Skeletal muscle tissue (tissue), 4 donors: ENCODE results near the gene SPZ1. TPM values are rescaled to one million over a fixed set of nuclear protein-coding genes. Genes with fewer than 3 reads are reported as not detected.
"Not testable (repeated sequence)": the region's sequence is repeated elsewhere in the genome, so short reads cannot be mapped to it uniquely, and the experiment has no call there.

ENCODE experiments used
- H3K27ac ChIP-seq: one replicate; pipeline ENCODE4 v1.7.0; 2013; ENCODE audit warnings: mild to moderate bottlenecking, low read depth, low read length, inconsistent platforms
- H3K27me3 ChIP-seq, 3 donors: one replicate each; pipeline ENCODE4 v1.7.0; 2013; ENCODE audit warnings: low read length in 3 of 3; ENCODE audit not compliant: control insufficient read depth in 3 of 3, insufficient read depth in 3 of 3
- H3K36me3 ChIP-seq, 3 donors: one replicate each; pipeline ENCODE4 v1.7.0; 2013; ENCODE audit warnings: low read length in 3 of 3; ENCODE audit not compliant: control insufficient read depth in 3 of 3, insufficient read depth in 3 of 3
- H3K4me1 ChIP-seq, 3 donors: one replicate each; pipeline ENCODE4 v1.7.0; 2013; ENCODE audit warnings: low read length in 3 of 3, mild to moderate bottlenecking in 3 of 3; ENCODE audit not compliant: control insufficient read depth in 3 of 3, insufficient read depth in 3 of 3
- H3K4me3 ChIP-seq, 3 donors: one replicate each; pipeline ENCODE4 v1.7.0; 2013; ENCODE audit warnings: low read length in 3 of 3
- H3K9ac ChIP-seq, 3 donors: one replicate each; pipeline ENCODE4 v1.7.0; 2013; ENCODE audit warnings: low read length in 3 of 3, mild to moderate bottlenecking in 3 of 3, moderate library complexity in 2 of 3, low read depth in 1 of 3
- H3K9me3 ChIP-seq, 3 donors: one replicate each; pipeline ENCODE4 v1.7.0; 2013; ENCODE audit warnings: low read length in 3 of 3; ENCODE audit not compliant: control insufficient read depth in 3 of 3
- total RNA-seq: library from RNA; depleted of rRNA; stranded (reverse); fragments of >200 nt; gene quantifications from one replicate; pipeline ENCODE4 v1.2.3, GENCODE V29; 2014
- donor health status: Osteomylitis.

The SPZ1 gene
- total RNA-seq, 1 donor from 2014 or later = not detected

DNA sequence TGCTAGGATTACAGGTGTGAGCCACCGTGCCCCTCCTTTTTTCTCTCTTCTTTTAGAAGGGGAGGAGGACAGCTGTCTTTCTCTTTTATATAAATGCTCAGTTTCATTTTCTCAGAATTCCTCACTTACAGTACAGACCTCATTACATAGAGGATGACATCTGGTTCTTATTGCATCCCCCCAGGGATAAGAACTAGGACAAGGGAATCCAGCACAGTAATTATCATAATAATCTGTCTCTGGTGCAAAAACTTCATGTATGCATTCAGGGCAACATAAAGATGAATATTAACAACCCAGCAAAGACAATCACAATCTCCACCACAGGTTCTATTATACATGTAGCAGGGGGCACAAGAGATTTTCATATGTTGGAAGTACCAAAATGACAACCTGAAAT is 5.1 kb downstream of the SPZ1 start:
- no peaks in the 10 kb centered on the region for H3K27me3 ChIP-seq
- H3K9me3 ChIP-seq = no peaks in the 10 kb centered on the region
- no peaks in the 10 kb centered on the region for H3K4me1 ChIP-seq
- H3K27ac ChIP-seq = no peak overlapping the region
- no peak overlapping the region for H3K4me3 ChIP-seq
- no peak overlapping the region for H3K9ac ChIP-seq
- no peaks in the 10 kb centered on the region for H3K36me3 ChIP-seq

DNA sequence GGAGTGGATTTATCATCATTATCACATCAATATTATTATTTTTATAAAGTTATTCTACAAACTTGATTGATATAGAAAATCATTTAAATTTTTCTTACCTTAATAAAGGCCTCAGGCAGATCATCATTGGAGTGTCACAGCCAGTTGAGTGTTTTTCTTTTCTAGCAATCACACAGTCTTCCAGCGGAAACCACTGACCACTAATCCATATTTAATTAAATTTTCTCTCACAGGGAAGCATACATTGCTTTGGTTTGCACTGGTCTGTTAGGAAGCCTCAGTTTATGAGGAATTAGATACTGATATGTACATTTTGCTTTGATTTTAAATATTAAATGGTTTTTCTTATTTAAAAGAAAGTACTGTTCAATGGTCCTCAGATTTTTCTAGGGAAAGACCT is 6.7 kb downstream of the SPZ1 start:
- no peak overlapping the region for H3K9ac ChIP-seq
- H3K27me3 ChIP-seq = no peaks in the 10 kb centered on the region
- H3K36me3 ChIP-seq = no peaks in the 10 kb centered on the region
- H3K27ac ChIP-seq = no peak overlapping the region
- no peaks in the 10 kb centered on the region for H3K9me3 ChIP-seq
- H3K4me1 ChIP-seq = no peaks in the 10 kb centered on the region
- H3K4me3 ChIP-seq = no peak overlapping the region

DNA sequence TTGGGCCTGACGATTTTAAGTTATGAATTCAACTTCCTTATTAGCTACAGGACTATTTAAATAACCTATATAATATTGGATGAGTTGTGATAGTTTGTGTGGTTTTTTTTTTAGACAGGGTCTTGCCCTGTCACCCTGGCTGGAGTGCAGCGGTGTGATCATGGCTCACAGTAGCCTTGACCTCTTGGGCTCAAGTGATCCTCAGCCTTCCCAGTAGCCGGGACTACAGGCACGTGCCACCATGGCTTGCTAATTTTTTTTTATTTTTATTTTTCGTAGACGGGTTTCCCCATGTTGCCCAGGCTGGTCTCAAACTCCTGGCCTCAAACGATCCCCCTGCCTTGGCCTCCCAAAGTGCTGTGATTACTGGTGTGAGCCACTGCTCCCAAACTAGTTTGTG is 17.6 kb downstream of the SPZ1 start:
- Histone ChIP-seq H3K27me3 (no peaks in the 10 kb centered on the region), H3K9me3 (no peaks in the 10 kb centered on the region), H3K9ac (no peak overlapping the region), H3K36me3 (no peaks in the 10 kb centered on the region), H3K27ac (no peak overlapping the region), H3K4me1 (no peaks in the 10 kb centered on the region), H3K4me3 (no peak overlapping the region)

DNA sequence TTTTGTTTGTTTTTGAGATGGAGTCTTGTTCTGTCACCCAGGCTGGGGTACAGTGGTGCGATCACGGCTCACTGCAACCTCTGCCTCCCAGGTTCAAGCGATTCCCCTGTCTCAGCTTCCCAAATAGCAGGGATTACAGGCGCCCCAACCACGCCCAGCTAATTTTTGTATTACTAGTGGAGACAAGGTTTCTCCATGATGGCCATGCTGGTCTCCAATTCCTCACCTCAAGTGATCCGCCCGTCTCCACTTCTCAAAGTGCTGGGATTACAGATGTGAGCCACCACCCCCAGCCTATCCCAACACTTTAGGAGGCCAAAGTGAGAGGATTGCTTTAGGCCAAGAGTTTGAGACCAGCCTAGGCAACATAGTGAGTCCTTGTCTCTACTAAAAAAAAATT is 19.3 kb downstream of the SPZ1 start:
- no peak overlapping the region for H3K9ac ChIP-seq
- H3K27me3 ChIP-seq = no peaks in the 10 kb centered on the region
- H3K36me3 ChIP-seq = no peaks in the 10 kb centered on the region
- no peaks in the 10 kb centered on the region for H3K4me1 ChIP-seq
- H3K27ac ChIP-seq = no peak overlapping the region
- no peaks in the 10 kb centered on the region for H3K9me3 ChIP-seq
- H3K4me3 ChIP-seq = no peak overlapping the region

DNA sequence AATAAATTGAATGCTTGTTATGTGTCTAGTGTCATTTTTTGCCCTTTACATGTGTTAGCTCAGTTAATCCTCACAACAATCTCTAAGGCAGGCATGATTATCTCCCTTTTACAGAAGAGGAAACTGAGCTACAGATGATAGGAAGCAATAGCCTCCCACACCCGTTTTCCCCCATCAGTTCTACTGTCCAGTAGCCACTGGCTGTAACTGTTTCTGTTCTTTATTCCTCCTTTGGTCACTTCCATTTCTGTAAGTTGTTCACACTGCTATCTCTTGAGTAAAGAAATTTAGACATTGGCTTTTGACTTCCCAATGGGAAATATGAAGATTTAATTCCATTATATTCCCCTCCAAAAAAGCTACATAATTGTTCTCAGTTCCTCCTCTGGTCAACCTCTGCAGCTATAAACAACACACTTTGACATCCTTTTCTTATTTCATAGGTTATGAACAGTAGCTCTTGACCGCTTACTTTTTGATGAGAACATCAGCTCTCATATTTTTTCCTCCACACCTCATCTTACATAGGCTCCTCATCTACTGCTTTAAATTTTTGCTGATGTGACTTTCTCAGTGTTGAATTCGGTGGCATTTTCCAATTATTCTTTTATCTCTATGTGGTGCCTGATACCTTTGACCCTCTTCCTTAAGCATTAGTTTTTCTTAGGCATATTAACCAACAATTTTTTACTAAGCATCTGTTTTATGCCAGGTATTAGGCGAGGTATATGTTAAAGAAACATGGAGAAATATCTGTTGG is 21.4 kb downstream of the SPZ1 start:
- H3K4me3 ChIP-seq = no peak overlapping the region
- no peak overlapping the region for H3K9ac ChIP-seq
- H3K36me3 ChIP-seq = no peaks in the 10 kb centered on the region
- H3K27ac ChIP-seq = no peak overlapping the region
- no peaks in the 10 kb centered on the region for H3K27me3 ChIP-seq
- H3K9me3 ChIP-seq = no peaks in the 10 kb centered on the region
- H3K4me1 ChIP-seq = no peaks in the 10 kb centered on the region

DNA sequence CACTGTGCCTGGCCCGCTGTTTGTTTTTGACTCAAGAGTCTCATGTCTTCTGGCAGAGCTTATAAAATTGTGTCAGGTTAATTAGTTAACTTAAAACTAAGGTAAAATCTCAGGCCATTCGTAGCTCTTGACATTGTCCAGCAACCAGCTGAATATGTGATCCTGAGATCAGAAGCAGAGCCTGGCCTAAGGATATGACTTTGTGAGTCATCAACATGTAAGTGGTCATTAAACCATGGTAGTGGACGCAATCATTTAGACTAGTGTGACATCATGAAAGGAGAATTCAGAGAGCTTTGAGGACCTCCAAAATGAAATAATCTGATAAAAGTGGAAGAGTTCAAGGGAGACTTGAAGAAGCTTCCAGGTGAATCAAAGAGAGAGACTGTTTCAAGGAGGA is 23.3 kb downstream of the SPZ1 start:
- Histone ChIP-seq H3K9ac (no peak overlapping the region), H3K36me3 (no peaks in the 10 kb centered on the region), H3K27ac (no peak overlapping the region), H3K4me3 (no peak overlapping the region), H3K27me3 (no peaks in the 10 kb centered on the region), H3K4me1 (no peaks in the 10 kb centered on the region), H3K9me3 (no peaks in the 10 kb centered on the region)

DNA sequence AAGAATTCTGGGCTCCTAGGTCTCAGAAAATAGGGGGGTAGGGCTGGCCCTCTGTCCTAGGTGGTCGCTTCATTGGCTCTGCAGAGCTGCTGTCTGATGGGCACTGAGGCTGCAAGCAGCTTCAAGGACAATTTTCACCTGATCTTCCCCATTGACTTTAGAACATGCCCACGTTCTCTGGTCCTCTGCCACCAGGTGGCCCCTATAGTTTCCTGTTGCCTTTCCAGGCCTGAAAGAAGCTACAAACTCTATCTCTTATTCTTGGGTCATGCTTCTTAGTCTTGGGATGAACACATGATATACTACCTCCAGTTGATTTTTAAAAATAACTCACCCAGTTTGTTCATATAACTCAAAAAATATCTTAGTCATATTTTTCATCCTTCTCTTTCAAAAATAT is 26.3 kb downstream of the SPZ1 start:
- no peaks in the 10 kb centered on the region for H3K4me1 ChIP-seq
- no peaks in the 10 kb centered on the region for H3K27me3 ChIP-seq
- H3K9me3 ChIP-seq = peaks cover 0 to under 1% (median 0%) of the 10 kb centered on the region in 3 donors
- H3K27ac ChIP-seq = no peak overlapping the region
- H3K4me3 ChIP-seq = no peak overlapping the region
- H3K36me3 ChIP-seq = no peaks in the 10 kb centered on the region
- H3K9ac ChIP-seq = no peak overlapping the region

DNA sequence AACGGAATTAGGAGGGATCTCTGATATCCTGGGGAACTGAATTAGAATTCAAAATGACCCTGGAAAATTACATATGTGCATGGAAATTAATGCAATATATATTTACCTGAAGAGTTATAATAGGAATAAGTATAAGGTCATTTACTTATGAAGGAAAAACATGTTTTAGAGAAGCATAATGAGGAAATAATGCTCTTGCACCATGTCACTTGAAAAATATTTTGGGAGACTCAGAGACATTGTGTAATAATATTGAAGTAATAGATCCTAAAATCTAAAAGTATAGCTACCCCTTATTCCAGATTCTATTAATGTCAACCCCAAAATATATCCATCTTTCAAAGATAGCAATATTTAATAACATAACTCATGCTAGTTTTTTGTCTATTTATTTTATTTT is 28.4 kb downstream of the SPZ1 start:
- no peaks in the 10 kb centered on the region for H3K27me3 ChIP-seq
- peaks cover 0 to 2% (median 0%) of the 10 kb centered on the region in 3 donors for H3K9me3 ChIP-seq
- H3K4me3 ChIP-seq = no peak overlapping the region
- no peak overlapping the region for H3K27ac ChIP-seq
- H3K9ac ChIP-seq = no peak overlapping the region
- H3K4me1 ChIP-seq = no peaks in the 10 kb centered on the region
- H3K36me3 ChIP-seq = no peaks in the 10 kb centered on the region

DNA sequence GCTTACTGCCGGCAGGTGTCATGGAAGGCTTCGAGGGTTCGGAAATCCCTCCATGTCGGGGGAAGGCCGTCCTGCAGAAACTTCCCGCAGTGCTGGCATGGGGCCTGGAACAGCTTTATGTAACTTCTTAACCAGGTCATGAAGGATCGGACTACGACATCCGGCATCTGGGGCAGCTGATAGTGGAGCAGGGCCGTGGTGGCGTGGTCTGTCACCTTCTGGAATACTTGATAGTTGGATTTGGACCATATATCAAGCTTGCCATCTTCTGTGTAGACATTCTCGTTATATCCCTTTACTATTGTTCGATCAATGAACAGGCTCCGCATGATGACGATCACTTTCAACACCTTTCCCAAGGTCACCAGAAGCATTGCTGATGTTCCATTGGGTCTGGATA is 31.2 kb downstream of the SPZ1 start:
- not testable (repeated sequence) for H3K9ac ChIP-seq, H3K27ac ChIP-seq, H3K27me3 ChIP-seq, H3K4me1 ChIP-seq, H3K9me3 ChIP-seq, H3K4me3 ChIP-seq, H3K36me3 ChIP-seq

DNA sequence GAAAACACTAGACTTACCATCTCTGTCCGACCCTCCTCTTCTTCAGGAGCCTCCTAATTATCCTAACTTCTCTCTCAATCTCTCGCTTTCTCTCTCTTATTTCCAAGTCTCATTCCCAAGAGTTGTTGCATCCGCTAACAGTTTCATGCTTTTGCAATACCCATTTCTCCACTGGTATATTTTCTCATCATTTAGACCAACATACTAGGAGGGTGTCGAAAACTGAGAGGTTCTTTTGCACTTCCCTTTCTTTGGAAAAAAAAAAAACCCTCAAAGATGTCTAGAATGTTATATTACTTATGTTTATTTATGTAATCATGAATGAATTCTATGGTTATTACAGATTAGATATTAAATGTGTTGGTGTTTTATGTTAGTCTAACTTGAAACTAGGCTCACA is 35.9 kb downstream of the SPZ1 start:
- Histone ChIP-seq H3K4me3 (no peak overlapping the region), H3K9ac (no peak overlapping the region), H3K27me3 (no peaks in the 10 kb centered on the region), H3K27ac (no peak overlapping the region), H3K4me1 (no peaks in the 10 kb centered on the region), H3K36me3 (no peaks in the 10 kb centered on the region), H3K9me3 (peaks cover 0 to 2% (median 0%) of the 10 kb centered on the region in 3 donors)
